ENCODE results near the gene FUT4. TPM values are rescaled to one million over a fixed set of nuclear protein-coding genes. Genes with fewer than 3 reads are reported as not detected.
A peak's percentile ranks its signal among the peaks of the same experiment; 100 is the strongest.

The FUT4 gene
- total RNA-seq, 2 donors from 2014 or later: 3.3 to 3.4 TPM

DNA sequence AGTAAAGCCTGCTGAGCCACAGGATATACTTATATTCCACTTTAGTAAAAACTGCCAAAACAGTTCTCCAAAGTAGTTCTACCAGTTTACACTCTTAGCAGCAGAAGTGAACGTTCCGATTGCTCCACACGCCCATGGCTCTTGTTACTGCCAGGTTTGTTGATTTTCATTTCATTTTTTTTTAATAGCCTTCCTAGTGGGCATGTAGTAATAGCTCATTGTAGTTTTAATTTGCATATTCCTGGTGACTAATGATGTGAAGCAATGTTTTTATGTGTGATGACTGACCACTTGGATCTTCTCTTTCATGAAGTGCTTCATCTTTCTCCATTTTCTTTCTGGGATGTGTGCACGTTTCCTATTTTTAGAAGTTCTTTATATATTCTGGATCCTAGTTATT lies 36.2 kb upstream of the FUT4 start:
- H3K36me3 ChIP-seq: no peaks in the 10 kb centered on the region
- no peak for DNase-seq (ENCODE audit: low spot score)
- H3K27ac ChIP-seq: no peak overlapping the region
- H3K4me3 ChIP-seq: no peak overlapping the region
- TF ChIP-seq CTCF (IDR thresholded peaks at IDR 0.05): no peak
- H3K9me3 ChIP-seq: no peaks in the 10 kb centered on the region
- H3K4me1 ChIP-seq: peaks cover 0 to 9% of the 10 kb centered on the region in 2 donors
- H3K27me3 ChIP-seq: no peaks in the 10 kb centered on the region

- H3K27me3 ChIP-seq: no peaks in the 10 kb centered on the region
- no peaks in the 10 kb centered on the region for H3K36me3 ChIP-seq
- no peak for TF ChIP-seq CTCF (IDR thresholded peaks at IDR 0.05)
- H3K9me3 ChIP-seq: no peaks in the 10 kb centered on the region
- no peak for DNase-seq (ENCODE audit: low spot score)
- peaks cover 0 to 15% of the 10 kb centered on the region in 2 donors for H3K4me1 ChIP-seq
- no peak within 1 kb of the TSS for H3K27ac ChIP-seq
- peak within 1 kb of the TSS; percentile 34 to 59 for H3K4me3 ChIP-seq
These were observed 31.6 kb upstream of the FUT4 start, which contains the start of gene C11orf97 for GRCh38 chr11:94511932-94512781. Gene C11orf97, plus strand, starts transcription at chr11:94512461. Its CDS starts 68 bp downstream, at chr11:94512529.

- DNase-seq (ENCODE audit: low spot score): no peak
- Histone ChIP-seq H3K4me3 (no peak overlapping the region), H3K36me3 (no peaks in the 10 kb centered on the region), H3K4me1 (peaks cover 0 to 15% of the 10 kb centered on the region in 2 donors), H3K27ac (no peak overlapping the region), H3K9me3 (no peaks in the 10 kb centered on the region), H3K27me3 (no peaks in the 10 kb centered on the region)
- no peak for TF ChIP-seq CTCF (IDR thresholded peaks at IDR 0.05)
These were observed 30.6 kb upstream of the FUT4 start for GRCh38 chr11:94513091-94513490.

GRCh38 chr11:94515398-94515797 lies 28.3 kb upstream of the FUT4 start:
- Histone ChIP-seq H3K27ac (no peak overlapping the region), H3K4me3 (no peak overlapping the region), H3K4me1 (peaks cover 0 to 19% of the 10 kb centered on the region in 2 donors), H3K36me3 (no peaks in the 10 kb centered on the region), H3K27me3 (no peaks in the 10 kb centered on the region), H3K9me3 (no peaks in the 10 kb centered on the region)
- TF ChIP-seq CTCF (IDR thresholded peaks at IDR 0.05): no peak
- DNase-seq (ENCODE audit: low spot score): no peak

- Histone ChIP-seq H3K4me3 (no peak overlapping the region), H3K9me3 (no peaks in the 10 kb centered on the region), H3K27me3 (no peaks in the 10 kb centered on the region), H3K36me3 (no peaks in the 10 kb centered on the region), H3K4me1 (peaks cover 0 to 17% of the 10 kb centered on the region in 2 donors), H3K27ac (no peak overlapping the region)
- no peak for TF ChIP-seq CTCF (IDR thresholded peaks at IDR 0.05)
- DNase-seq (ENCODE audit: low spot score): no peak
These were observed 27.0 kb upstream of the FUT4 start for GRCh38 chr11:94516725-94517124.
